GM20431 (cell line): ENCODE measurements around the gene SYCE1L.

ENCODE experiments used
- in situ Hi-C: fragments of 300-500 bp; cut with MseI, MboI; formaldehyde crosslinking; loops from one replicate; pipeline ENCODE4 v1.15.0; 2020; ENCODE audit warnings: low sequenced_read_pairs; ENCODE audit not compliant: unreplicated experiment

Gene SYCE1L

GRCh38 chr16:77234611-77235010, 35.4 kb downstream of the SYCE1L start:
- in situ Hi-C loops: loop anchor here (5.0 to 25.0 kb wide), 2 partner anchors 348 to 728 kb away; no protein-coding TSS in a partner anchor

- in situ Hi-C loops: loop anchor here (5.0 to 25.0 kb wide), 2 partner anchors 346 to 726 kb away; no protein-coding TSS in a partner anchor
Observed at GRCh38 chr16:77236063-77236511, 36.9 kb downstream of the SYCE1L start.

GRCh38 chr16:77238593-77238992, 39.4 kb downstream of the SYCE1L start:
- in situ Hi-C loops: loop anchor here (5.0 to 25.0 kb wide), 2 partner anchors 344 to 724 kb away; no protein-coding TSS in a partner anchor

- in situ Hi-C loops: loop anchor here (25.0 kb wide), 1 partner anchor 720 kb away; no protein-coding TSS in a partner anchor
Observed at GRCh38 chr16:77242471-77242870, 43.3 kb downstream of the SYCE1L start.

- in situ Hi-C loops: loop anchor here (25.0 kb wide), 1 partner anchor 716 kb away; no protein-coding TSS in a partner anchor
Observed at GRCh38 chr16:77246150-77246549, 46.9 kb downstream of the SYCE1L start.

- in situ Hi-C loops: no loop called here
Observed at GRCh38 chr16:77250400-77250799, 51.2 kb downstream of the SYCE1L start.
